HPDE6-E6E7 (cell line): ENCODE measurements around the gene FIBP.

Source experiments
- DNase-seq: peaks from one replicate; pipeline ENCODE4 v3.0.0; 2011; ENCODE audit warnings: missing footprints; ENCODE audit errors: extremely low spot score

Gene FIBP

DNA sequence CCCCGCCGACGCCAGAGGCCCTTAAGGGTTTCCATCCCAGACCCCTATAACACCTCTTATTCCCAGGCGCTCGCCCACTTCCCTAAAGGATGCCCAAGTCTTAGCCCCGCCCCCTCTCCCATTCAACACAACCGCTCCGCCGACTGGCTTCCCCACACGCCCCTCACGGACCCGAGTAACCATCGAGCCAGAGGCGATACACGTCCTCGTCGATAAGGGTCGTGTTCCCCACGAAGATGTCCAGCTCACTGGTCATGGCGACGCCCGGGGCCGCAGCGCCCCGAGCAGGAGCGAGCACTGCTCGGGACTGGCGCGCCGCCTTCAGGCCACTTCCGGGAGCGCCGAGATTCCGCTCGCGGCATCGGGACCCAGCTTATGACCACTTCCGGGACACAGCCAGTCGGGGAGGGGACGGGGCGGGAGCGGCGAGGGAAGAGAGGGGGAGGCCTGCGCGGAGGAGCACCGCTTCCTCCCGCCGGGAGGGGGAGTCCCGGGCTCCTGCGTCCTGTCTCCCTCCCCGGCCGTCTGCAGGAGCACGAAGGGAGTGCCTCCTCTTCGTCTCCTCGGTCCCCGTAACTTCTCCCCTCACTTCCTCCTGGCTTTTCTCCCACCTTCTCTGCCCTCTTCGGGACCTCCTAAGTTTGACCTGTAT, at the start of gene FIBP:
Gene FIBP (minus strand): TSS at position 309 of the 652 bp plus-strand sequence. CDS start 53 bp downstream, at position 256.
- DNase-seq = peak; percentile 98

DNA sequence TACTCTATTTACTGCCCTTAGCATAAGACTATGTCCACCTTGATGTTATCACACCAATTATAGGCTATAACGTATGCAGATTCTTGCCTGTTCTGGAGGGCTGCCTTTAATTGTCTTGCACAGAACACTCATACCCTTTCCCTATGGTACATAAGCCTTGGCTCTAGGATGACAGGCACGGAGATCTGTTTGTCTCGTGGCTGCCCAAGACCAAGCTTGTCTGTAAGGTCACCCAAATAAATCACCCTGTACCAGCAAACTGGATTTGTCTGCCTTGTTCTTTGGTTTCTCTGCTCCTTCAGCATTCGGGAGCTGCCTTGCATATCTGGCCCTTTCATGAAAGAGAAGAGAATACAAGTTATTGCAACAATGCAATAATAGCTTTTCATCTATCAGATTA, 49.5 kb upstream of the FIBP start:
- DNase-seq = no peak

DNA sequence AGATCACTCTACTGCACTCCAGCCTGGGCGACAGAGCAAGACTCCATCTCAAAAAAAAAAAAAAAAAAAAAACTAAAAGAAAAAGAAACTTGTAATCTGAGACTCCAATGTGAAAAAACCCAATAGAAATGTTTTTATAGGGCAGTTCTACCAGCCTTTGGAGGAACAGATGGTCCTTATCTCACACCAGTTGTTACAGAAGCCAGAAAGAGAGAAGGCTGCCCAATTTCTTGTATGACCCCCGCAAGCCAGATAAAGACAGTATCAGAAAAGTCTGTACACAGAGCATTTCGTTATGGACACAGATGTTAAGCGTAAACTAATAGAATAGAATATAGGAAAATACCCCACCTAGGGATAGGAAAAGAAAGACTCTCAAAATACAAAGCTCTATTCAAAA, 45.7 kb upstream of the FIBP start:
- DNase-seq = no peak

DNA sequence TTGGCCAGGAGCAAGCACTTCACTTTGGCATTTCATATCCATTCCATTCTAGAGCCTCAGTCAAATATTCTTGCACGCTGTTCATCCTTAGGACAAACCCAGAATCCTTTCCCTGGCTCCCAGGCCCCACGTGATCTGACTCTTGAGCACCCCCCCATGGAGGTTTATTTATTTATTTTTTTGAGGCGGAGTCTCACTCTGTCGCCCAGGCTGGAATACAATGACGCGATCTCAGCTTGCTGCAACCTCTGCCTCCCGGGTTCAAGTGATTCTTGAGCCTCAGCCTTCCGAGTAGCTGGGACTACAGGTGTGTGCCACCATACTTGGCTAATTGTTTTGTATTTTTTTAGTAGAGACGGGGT, 44.3 kb upstream of the FIBP start:
- DNase-seq = no peak

DNA sequence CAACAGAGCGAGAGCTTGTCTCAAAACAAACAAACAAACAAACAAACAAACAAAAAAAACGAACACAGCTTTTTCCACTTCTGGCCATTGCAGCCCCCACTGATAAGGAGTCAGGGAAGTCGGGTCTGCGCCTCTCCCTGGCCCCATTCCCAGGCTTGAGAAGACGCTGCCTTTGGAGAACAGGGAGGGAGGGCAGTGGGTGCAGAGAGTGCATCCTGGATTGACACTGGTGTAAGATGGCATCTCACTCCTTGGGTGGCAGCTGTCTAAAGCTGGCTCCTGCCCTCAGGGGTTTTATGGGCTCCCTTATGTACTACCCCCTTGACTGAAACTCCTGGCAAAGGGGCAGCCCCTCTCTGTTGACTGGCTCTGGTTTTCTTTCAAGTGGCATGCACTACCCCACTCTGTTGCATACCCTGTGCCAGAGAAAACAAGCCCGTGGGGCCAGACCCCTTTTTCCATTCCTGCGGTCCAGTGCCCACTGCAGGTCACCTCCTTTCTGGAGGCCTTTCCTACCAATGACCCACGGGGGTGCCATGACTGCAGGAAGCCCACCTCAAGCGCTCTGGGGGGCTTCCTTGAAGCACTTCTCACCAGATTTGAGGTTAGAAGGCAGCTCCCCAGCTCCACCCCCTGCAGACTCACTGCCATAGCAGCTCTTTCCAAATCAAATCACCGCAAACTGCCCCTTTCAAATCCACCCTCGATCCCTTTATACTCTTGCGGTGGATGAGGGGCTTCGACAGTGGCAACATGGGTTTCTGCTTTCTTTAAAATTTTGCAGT, 43.7 kb upstream of the FIBP start:
- no peak for DNase-seq

DNA sequence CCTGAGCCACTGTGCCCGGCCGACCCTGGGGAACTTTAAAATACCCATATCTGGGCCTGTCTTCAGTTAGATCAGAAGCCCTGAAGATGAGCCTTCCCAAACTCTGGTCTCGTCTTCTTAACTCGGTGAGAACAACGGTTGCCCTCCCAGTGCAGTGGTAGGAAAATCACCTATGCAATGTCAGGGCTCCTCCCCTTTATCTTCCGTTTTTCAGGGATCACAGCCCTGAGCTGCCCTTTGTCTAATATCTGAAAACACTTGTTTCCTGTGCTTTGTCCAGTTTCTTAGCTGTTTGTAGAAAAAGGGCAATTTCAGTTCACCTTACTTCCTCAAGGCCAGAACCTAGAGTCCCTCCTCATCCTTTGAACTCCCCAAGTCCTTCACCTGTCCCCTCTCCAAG, 40.4 kb upstream of the FIBP start:
- no peak for DNase-seq

DNA sequence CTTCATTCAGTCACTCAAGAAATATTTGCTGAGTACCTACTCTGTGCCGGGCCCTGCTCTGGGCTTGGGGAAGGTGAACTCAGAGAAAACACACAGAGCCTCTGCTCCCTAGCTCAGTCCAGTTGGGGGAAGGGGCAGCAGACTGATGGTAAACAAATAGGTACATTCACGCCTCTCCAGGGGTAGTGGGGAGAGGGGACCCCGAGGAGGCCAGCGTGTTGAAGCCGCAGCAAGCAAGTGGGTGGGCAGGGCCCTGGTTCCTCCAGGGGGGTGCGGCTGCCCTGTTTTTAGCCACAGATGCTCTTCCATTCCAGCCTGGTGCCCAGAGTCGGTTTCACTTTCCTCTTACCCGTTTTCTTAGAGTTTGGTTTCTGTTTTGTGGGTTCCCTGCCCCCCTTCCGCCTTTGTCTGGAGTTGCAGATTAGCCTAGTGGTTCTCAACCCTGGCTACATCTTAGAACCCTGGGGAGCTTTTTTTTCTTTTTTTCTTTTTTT, 39.7 kb upstream of the FIBP start:
- DNase-seq = no peak

DNA sequence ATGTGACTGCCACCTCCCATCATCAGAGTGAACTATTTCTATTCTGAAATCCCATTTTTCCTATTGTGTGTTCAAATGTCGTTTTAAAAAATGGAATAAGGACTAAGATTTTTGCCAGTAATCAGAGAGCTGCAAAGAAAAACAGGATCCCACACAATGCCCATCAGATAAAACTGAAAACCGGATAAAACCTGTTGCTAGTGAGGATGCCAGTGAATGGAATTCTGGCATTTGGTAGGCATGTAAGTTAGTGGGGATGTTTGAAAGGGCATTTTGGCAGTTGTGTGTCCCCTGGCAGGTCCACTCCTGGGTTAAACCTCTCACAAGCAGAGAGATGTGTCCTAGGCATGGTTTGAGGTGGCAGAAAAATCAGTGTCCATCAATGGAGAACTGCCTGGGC, 37.1 kb upstream of the FIBP start:
- no peak for DNase-seq

DNA sequence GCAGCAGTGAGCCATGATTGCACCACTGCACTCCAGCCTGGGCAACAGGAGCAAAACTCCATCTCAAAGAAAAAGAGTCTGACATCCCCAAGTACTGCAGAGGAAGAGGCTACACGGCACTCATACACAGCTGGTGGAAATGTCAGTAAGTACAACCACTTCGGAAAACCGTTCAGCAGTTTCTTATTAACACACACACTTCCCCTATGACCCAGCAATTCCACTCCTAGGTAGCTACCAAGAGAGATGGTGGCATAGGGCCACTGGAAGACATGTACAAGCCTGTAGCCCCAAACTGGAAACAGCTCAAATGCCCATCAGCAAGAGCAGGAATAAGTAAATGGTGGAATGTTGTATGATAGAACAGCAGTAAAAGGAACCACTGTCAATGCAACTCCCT, 34.3 kb upstream of the FIBP start:
- DNase-seq = no peak

DNA sequence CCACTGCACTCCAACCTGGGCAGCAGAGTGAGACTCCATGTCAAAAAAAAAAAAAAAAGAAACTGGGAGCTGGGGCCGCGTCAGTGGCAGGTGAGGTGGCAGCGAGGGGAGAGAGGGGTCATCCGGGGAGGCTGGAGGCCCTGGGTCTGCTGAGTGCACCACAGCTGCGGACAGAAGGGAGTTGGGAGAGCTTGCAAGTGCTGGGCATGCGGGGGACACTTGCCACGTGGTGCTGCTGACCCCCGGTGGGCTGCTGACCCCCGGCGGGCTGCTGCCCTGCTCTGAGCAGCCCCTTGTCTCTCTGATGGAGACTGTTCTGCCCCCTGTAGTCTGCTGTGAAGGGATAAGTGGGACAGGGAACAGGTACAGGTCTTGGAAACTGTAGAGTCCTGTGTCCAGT, 33.6 kb upstream of the FIBP start:
- no peak for DNase-seq

DNA sequence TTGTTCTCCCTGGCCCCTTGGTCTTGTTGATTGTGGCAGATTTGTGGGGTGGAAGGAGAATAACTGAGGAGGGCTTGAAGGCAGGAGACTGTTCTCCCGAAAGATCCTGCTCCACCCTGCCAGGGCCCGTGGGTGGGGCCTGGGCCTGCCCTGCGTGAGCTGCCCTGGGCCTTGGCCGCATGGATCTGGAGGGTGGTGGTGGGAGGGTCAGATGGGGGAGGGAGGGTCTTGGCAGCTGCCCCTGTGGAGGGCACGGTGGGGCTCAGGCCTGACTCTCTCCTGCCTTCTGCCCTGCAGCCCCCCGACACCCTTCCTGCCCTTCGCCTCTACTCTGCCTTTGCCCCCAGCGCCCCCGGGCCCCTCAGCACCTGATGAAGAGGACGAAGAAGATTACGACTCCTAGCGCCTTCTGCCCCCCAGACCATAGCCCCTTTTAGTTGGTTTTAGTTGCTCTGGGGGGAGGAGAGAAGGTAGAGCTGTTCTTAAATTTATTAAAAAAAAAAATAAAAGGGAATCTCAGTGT, 32.8 kb upstream of the FIBP start:
- no peak for DNase-seq

DNA sequence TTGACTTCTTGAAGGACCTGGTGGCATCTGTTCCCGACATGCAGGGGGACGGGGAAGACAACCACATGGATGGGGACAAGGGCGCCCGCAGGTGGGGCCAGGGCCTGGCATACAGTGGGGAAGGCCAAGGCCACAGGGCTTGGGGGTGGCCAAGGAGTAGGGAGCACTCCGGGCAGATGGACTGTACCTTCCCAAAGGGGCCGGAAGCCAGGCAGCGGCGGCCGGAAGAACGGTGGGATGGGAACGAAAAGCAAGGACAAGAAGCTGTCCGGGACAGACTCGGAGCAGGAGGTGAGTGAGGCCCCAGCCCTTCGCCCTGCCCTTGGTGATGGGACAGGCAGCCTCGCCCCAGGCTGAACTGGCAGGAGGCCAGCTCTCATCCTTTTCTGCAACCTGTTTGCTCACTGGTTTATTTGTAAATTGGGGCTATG, 32.1 kb upstream of the FIBP start:
- no peak for DNase-seq

DNA sequence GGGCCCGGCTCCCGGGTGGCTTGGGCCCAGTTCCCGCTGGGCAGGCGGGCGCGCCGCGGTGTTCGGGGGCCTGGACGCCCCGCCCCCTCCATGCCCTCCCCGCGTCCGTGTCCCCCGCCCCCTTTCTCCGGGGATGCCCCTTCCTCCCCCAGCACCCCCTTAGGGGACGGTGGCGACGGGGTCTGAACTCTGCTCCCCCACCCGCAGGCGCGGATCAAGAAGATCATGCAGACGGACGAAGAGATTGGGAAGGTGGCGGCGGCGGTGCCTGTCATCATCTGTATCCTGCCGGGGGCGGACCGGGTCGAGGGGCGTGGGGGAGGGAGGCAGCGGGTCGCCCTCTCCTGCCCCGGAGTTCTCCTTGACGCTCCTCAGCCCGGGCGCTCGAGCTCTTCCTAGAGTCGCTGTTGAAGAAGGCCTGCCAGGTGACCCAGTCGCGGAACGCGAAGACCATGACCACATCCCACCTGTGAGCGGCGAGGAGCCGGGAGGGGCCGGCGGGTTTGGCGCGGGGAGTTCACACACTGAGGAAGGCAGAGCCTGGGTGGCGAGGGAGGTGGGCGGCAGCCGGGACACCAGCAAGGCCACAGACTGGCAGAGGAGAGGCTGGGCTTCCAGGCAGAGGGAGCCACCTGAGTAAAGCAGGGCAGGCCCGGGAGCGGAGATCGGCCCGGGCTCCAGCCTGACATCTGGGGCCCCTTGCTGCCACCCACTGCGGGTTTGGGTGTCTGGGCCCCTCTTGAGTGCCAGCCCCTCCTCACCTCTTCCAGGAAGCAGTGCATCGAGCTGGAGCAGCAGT, 31.5 kb upstream of the FIBP start:
- no peak for DNase-seq

DNA sequence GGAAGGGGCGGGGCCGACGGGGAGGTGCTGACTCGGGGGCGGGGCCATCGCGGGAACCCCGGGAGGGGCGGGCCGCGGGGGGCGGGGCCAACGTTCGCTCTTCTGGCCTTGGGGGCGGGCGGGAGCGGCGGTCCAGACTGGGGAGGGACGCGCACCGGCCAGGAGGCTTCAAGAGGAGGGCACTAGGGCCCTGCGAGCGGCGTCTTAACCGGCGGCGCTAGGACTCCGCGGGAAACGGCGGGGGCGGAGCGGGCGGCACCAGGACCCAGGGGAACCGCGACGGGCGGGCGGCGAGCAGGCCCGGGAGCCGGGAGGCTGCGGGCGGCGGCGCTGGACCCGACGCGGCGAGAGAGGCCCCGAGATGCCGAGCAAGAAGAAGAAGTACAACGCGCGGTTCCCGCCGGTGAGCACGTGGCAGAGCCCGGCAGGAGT, 30.9 kb upstream of the FIBP start, which contains the start of gene DRAP1:
Gene DRAP1 (plus strand): TSS at position 286 of the 432 bp plus-strand sequence. CDS start 76 bp downstream, at position 362.
- peak; percentile 91 for DNase-seq

DNA sequence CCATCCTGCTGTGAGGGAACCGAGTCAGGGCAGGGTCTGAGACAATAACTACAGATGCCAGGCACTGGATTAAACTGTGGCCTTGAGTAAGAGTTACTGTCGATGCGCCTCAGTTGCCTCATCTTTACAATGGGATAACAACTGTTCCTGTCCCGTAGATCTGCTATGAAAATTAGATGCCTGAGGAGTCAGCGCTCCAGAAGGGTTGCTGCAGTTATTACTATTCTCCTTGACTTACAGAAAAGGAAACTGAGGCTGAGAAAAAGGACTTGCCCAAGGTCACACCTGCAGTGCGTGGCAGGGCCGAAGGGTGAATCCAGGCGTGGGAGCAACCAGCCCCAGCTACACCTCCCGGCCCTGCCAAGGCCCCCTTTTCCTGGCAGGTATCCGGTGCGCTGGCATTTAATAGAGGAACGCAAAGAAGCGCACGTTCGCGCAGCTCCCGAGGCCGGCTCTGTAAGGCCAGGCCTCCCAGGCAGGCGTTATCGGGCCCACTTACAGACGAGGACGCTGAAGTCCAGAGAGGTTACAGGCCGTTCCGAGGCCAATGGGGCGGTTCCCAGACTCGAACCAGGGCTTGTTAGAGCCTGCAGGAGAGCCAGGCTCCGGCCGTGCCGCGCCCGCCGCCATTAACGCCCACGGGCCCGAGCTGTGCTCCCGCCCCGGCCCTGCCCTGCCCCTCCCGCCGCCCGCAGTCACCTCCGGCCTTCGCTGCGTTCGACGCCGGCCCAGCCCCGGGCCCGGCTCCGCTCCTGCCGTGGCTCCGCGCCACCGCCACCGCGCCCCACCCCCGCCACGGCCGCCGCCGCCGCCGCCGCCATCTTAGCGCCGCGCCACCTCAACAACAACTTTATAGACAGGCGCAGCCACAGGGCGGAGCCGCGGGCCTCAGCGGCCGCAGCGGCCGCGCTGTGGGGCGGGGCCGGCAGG, 30.2 kb upstream of the FIBP start, which contains the start of gene C11orf68:
Gene C11orf68 (minus strand): TSS at position 852 of the 930 bp plus-strand sequence. CDS start 31 bp downstream, at position 821.
- no peak for DNase-seq

DNA sequence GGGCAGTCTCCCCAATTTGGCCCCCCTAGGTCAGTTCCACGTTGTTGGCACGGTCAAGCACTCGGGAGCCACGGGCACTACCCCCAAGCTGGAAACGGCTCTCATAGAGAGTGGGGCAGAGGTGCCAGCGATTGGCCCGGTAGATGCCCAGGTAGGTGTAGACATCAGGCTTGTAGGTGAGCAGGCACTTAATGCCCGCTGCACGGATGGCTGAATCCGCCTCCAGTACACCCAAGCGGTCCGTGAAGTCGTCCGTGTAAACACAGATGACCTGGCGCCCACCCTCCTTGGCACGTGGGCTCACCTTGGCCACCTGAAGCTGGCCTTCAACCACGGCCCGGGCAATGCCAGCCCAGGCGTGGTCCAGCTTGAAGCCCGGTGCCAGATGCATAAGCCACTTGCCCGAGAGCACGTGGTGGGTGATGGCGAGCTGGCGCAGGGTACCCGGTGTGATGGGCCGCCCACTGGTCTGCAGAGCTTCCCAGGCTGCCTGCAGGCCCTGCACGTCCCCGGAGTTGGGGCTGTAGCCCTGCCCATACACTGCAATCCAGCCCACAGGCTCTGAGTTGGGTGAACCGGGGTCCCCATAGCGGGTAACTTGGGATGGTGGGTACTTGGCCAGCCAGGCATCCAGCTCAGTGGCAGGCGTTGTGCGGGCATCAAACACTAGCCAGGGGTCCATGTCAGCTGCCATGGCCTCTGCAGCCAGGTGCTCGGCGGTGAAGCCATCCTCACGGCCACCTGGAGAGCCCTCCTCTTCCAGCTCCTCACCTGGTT, 29.4 kb upstream of the FIBP start:
- no peak for DNase-seq

DNA sequence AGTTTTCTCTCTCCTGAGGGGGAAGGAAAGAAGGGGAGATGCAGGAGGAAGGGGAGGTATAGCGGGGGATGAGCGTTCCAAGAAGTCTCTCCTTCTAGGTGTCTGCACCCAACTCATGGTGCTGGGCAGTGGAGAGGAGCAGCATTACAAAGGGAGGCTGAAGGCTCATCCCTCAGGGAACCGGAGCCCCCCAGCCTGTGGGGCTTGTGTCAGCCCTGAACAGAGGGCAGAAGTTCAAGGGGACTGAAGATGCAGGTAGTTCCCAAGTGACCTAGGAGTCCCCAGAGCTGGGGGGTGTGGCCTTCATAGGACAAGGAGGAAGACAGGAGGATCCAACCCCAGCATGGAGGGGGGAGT, 28.8 kb upstream of the FIBP start:
- no peak for DNase-seq

DNA sequence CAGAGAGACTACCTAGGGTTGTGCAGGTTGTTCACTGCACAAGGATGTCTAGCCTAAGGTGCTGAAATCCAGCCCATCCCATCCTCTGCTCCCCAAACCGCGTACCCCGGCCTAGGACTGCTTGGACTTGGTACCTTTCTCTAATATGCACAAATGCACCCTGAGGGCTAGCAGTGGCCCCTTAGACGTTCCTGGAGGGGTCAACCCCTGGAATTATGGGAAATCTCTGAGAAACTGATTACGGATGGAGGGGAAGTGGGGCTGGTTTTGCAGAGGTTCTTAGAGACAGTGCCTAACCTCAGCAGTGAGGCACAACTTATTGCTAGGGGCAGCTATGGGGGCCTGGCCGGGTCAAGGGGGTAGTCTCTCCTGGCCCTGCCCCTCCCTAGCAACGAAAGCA, 28.1 kb upstream of the FIBP start:
- DNase-seq = no peak

DNA sequence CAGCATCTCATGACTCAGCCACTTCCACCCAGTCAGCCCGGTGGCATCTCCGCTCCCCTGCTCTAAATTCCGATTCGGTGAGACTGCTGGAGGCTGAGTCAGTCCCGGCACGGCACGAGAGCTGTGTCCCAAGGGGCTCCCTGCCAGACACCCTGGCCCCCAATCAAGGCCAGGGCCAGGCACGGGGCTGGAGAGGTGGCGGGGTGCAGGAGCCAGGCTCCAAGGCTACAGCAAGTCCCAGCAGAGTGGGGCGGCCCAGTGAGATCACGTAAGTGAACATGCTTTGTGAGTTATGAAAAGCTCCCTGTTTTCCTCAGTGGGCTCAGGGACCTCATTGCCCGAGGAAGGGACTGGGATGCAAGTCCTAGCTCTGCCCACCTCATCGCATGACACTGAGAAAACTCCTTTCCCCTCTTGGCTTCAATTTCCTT, 27.6 kb upstream of the FIBP start:
- DNase-seq = peak; percentile 94
